B cell (primary cell): Measurements from ENCODE around the gene ROR2. TPM values are rescaled to one million over a fixed set of nuclear protein-coding genes. Genes with fewer than 3 reads are reported as not detected.

Experiments
- ATAC-seq: fragments of 200-7000 bp; cut with Tn5 transposase; one replicate; pipeline ENCODE4 v1.10.0; 2021; ENCODE audit warnings: low read depth, mild to moderate bottlenecking, moderate number of reproducible peaks, moderate library complexity
- CTCF ChIA-PET: fragments of 350-600 bp; sonication (Branson Sonifier 250); formaldehyde crosslinking; loops from one replicate; lab custom pipeline; 2021; ENCODE audit warnings: antibody characterized with exemption, inconsistent platforms; lab: Charles Lee
- POLR2A ChIA-PET: fragments of 350-600 bp; sonication (Branson Sonifier 250); formaldehyde crosslinking; loops from one replicate; lab custom pipeline; 2021; ENCODE audit warnings: antibody characterized with exemption; lab: Charles Lee
- DNase-seq: peaks from one replicate; pipeline ENCODE4 v3.0.0; 2013
- H2AFZ ChIP-seq: 2 replicates; pipeline ENCODE4 v1.6.1; 2012; ENCODE audit warnings: mild to moderate bottlenecking, low read depth, low read length; ENCODE audit not compliant: insufficient read depth, poor library complexity, severe bottlenecking
- H3K27ac ChIP-seq, 2 donors: 1 replicate in 1 of 2; 2 replicates in 1 of 2; pipeline ENCODE4 v1.5.1; 2012 to 2013; ENCODE audit warnings: low read length in 2 of 2, mild to moderate bottlenecking in 2 of 2, moderate library complexity in 1 of 2
- H3K27me3 ChIP-seq, 4 experiments: fragments of 200-600 bp in 1 of 4; sonication (generic) in 1 of 4; replicated peaks in 1 of 4; 1 replicate in 2 of 4; 2 replicates in 2 of 4; pipeline versions ENCODE4 v1.6.1 to v1.7.0; 2013 to 2016; ENCODE audit warnings: low read length in 3 of 4, mild to moderate bottlenecking in 2 of 4, mixed read lengths in 1 of 4, moderate library complexity in 1 of 4; ENCODE audit not compliant: insufficient read depth in 4 of 4, control insufficient read depth in 3 of 4; ENCODE audit errors: control extremely low read depth in 1 of 4
- H3K36me3 ChIP-seq, 2 experiments: replicated peaks in 1 of 2; 1 replicate in 1 of 2; 2 replicates in 1 of 2; pipeline versions ENCODE4 v1.6.1 to v1.7.1; 2013; ENCODE audit warnings: low read length in 1 of 2; ENCODE audit not compliant: insufficient read depth in 2 of 2, control insufficient read depth in 1 of 2; ENCODE audit errors: control extremely low read depth in 1 of 2, extremely low read depth in 1 of 2
- H3K4me1 ChIP-seq, 2 donors: fragments of 200-600 bp in 1 of 2; sonication (generic) in 1 of 2; 1 replicate in 1 of 2; 2 replicates in 1 of 2; pipeline versions ENCODE4 v1.5.1 to v1.6.1; 2013 to 2017; ENCODE audit warnings: low read length in 2 of 2; ENCODE audit not compliant: control insufficient read depth in 2 of 2, insufficient read depth in 2 of 2
- H3K4me2 ChIP-seq: replicated peaks from 2 replicates; pipeline ENCODE3; 2012; ENCODE audit warnings: mild to moderate bottlenecking, low read depth, low read length; ENCODE audit not compliant: poor library complexity, severe bottlenecking
- H3K4me3 ChIP-seq, 5 experiments: fragments of 200-600 bp in 1 of 5; sonication (generic) in 1 of 5; 1 replicate in 3 of 5; 2 replicates in 2 of 5; pipeline versions ENCODE4 v1.5.1 to v1.7.0; 2011 to 2016; ENCODE audit warnings: low read length in 4 of 5, mild to moderate bottlenecking in 4 of 5, low read depth in 2 of 5, control low read depth in 1 of 5, moderate library complexity in 1 of 5; ENCODE audit not compliant: insufficient read depth in 1 of 5; ENCODE audit errors: control extremely low read depth in 1 of 5, extremely low read depth in 1 of 5
- H3K79me2 ChIP-seq: fragments of 200-600 bp; sonication (generic); one replicate; pipeline ENCODE4 v1.6.0; 2016; ENCODE audit warnings: low read length; ENCODE audit not compliant: control insufficient read depth, insufficient read depth
- H3K9ac ChIP-seq: fragments of 200-600 bp; sonication (generic); 2 replicates; pipeline ENCODE4 v1.6.1; 2017; ENCODE audit warnings: mild to moderate bottlenecking, low read length, moderate library complexity
- H3K9me3 ChIP-seq, 3 donors: one replicate each; pipeline versions ENCODE4 v1.6.1 to v1.7.1; 2013; ENCODE audit warnings: low read length in 2 of 3; ENCODE audit not compliant: control insufficient read depth in 2 of 3, insufficient read depth in 1 of 3; ENCODE audit errors: control extremely low read depth in 1 of 3
- H4K20me1 ChIP-seq: 2 replicates; pipeline ENCODE4 v1.6.0; 2012; ENCODE audit warnings: mild to moderate bottlenecking, low read length; ENCODE audit not compliant: insufficient read depth, control insufficient read depth, poor library complexity, severe bottlenecking
- H3K27ac Mint-ChIP-seq: one replicate; pipeline ENCODE4 v1.8.0; 2021; ENCODE audit warnings: mixed read lengths
- H3K27me3 Mint-ChIP-seq: one replicate; pipeline ENCODE4 v1.8.0; 2021; ENCODE audit warnings: mixed read lengths
- H3K4me1 Mint-ChIP-seq: one replicate; pipeline ENCODE4 v1.8.0; 2021; ENCODE audit warnings: mixed read lengths
- H3K4me3 Mint-ChIP-seq: one replicate; pipeline ENCODE4 v1.8.0; 2021; ENCODE audit warnings: mixed read lengths
- H3K9me3 Mint-ChIP-seq: one replicate; pipeline ENCODE4 v1.8.0; 2022; ENCODE audit warnings: mixed read lengths; ENCODE audit not compliant: insufficient read depth
- CTCF ChIP-seq: fragments of 200-600 bp; IDR thresholded peaks from one replicate; pipeline ENCODE4 v1.8.0; 2022; ENCODE audit warnings: antibody characterized with exemption, mild to moderate bottlenecking
- EZH2 ChIP-seq: IDR thresholded peaks from 2 replicates; pipeline ENCODE4 v1.6.1; 2012; ENCODE audit warnings: borderline replicate concordance, low read depth, mild to moderate bottlenecking, moderate library complexity, low read length; ENCODE audit not compliant: insufficient read depth, poor library complexity, severe bottlenecking
- WGBS: methylation state at CpG from one replicate; pipeline ENCODE4 v1.1.5; 2013; ENCODE audit warnings: missing lambda C conversion rate; ENCODE audit not compliant: insufficient coverage; 5-methylcytosine and 5-hydroxymethylcytosine counted together
- intact Hi-C: fragments of 100-400 bp; cut with micrococcal nuclease; formaldehyde crosslinking; loops from one replicate; pipeline ENCODE4 v1.10.0; 2022
- polyA plus RNA-seq: library from polyadenylated mRNA; depleted of rRNA; stranded (reverse); fragments of >200 nt; gene quantifications from 2 replicates; pipeline ENCODE4 v1.2.3, GENCODE V29; 2012
- total RNA-seq, 2 donors: library from RNA; stranded (reverse); fragments of 120-200 nt in 1 of 2; gene quantifications; 1 replicate in 1 of 2; 2 replicates in 1 of 2; pipeline versions ENCODE4 v1.2.3 to v1.2.4, GENCODE V29; 2013 to 2022

ROR2 gene
- total and polyA plus RNA-seq, 2 donors (not counting 1 experiment from before 2014, with no cell fraction given) = 0.21 to 0.49 TPM

- H3K9me3 ChIP-seq = peaks cover 0 to 4% (median 0%) of the 10 kb centered on the region in 3 donors
- no peaks in the 10 kb centered on the region for H4K20me1 ChIP-seq
- ChIA-PET POLR2A (no interaction called here), CTCF (no interaction called here)
- no peaks in the 10 kb centered on the region for H3K9me3 Mint-ChIP-seq
- no peaks in the 10 kb centered on the region for H3K36me3 ChIP-seq
- intact Hi-C loops = no loop called here
- H3K79me2 ChIP-seq = no peaks in the 10 kb centered on the region
- H3K27me3 ChIP-seq = no peaks in the 10 kb centered on the region
- H3K4me1 ChIP-seq = no peaks in the 10 kb centered on the region
- 96% methylated on average over 6 of the region's 8 CpGs for WGBS
- DNase-seq (no peak), ATAC-seq (no peak)
- no peaks in the 10 kb centered on the region for H3K4me1 Mint-ChIP-seq
- H3K27ac Mint-ChIP-seq = no peak overlapping the region
- no peaks in the 10 kb centered on the region for H3K27me3 Mint-ChIP-seq
- no peak overlapping the region for H3K4me3 Mint-ChIP-seq
- H3K27ac ChIP-seq = no peak overlapping the region
- no peak overlapping the region for H3K9ac ChIP-seq
- H3K4me3 ChIP-seq = no peak overlapping the region
- no peak overlapping the region for H3K4me2 ChIP-seq
- TF ChIP-seq CTCF (no peak), EZH2 (no peak)
- H2AFZ ChIP-seq = no peak overlapping the region
These were observed 135.3 kb downstream of the ROR2 start for GRCh38 chr9:91814753-91815152.

GRCh38 chr9:91814201-91814600, 135.8 kb downstream of the ROR2 start:
- intact Hi-C loops = no loop called here
- no peak overlapping the region for H3K4me3 ChIP-seq
- H3K4me2 ChIP-seq = no peak overlapping the region
- H3K9me3 ChIP-seq = peaks cover 0 to 4% (median 0%) of the 10 kb centered on the region in 3 donors
- H3K4me1 Mint-ChIP-seq = no peaks in the 10 kb centered on the region
- H3K79me2 ChIP-seq = no peaks in the 10 kb centered on the region
- ATAC-seq (no peak), DNase-seq (no peak)
- POLR2A ChIA-PET = no interaction called here
- WGBS = 74% methylated on average over 8 of the region's 9 CpGs
- TF ChIP-seq CTCF (no peak), EZH2 (no peak)
- no peaks in the 10 kb centered on the region for H3K9me3 Mint-ChIP-seq
- no peaks in the 10 kb centered on the region for H4K20me1 ChIP-seq
- no peak overlapping the region for H3K4me3 Mint-ChIP-seq
- no peak overlapping the region for H3K27ac Mint-ChIP-seq
- no peaks in the 10 kb centered on the region for H3K4me1 ChIP-seq
- no peaks in the 10 kb centered on the region for H3K36me3 ChIP-seq
- H3K27ac ChIP-seq = no peak overlapping the region
- H3K27me3 ChIP-seq = no peaks in the 10 kb centered on the region
- CTCF ChIA-PET = no interaction called here
- H2AFZ ChIP-seq = no peak overlapping the region
- H3K9ac ChIP-seq = no peak overlapping the region
- H3K27me3 Mint-ChIP-seq = no peaks in the 10 kb centered on the region
